ENCODE data around the gene SBNO2.

Gene SBNO2

GRCh38 chr19:1164684-1165531 is 9.2 kb downstream of the SBNO2 start:
- H3K4me3 ChIP-seq (ENCODE audit: low read depth, low read length), result no peak overlapping the region
- TF ChIP-seq, protein P1, sequence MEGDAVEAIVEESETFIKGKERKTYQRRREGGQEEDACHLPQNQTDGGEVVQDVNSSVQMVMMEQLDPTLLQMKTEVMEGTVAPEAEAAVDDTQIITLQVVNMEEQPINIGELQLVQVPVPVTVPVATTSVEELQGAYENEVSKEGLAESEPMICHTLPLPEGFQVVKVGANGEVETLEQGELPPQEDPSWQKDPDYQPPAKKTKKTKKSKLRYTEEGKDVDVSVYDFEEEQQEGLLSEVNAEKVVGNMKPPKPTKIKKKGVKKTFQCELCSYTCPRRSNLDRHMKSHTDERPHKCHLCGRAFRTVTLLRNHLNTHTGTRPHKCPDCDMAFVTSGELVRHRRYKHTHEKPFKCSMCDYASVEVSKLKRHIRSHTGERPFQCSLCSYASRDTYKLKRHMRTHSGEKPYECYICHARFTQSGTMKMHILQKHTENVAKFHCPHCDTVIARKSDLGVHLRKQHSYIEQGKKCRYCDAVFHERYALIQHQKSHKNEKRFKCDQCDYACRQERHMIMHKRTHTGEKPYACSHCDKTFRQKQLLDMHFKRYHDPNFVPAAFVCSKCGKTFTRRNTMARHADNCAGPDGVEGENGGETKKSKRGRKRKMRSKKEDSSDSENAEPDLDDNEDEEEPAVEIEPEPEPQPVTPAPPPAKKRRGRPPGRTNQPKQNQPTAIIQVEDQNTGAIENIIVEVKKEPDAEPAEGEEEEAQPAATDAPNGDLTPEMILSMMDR (IDR thresholded peaks at IDR 0.05; ENCODE audit: control insufficient read depth, extremely low read depth, insufficient read depth), result no peak
- DNase-seq (ENCODE audit: low read depth), result no peak

DNA sequence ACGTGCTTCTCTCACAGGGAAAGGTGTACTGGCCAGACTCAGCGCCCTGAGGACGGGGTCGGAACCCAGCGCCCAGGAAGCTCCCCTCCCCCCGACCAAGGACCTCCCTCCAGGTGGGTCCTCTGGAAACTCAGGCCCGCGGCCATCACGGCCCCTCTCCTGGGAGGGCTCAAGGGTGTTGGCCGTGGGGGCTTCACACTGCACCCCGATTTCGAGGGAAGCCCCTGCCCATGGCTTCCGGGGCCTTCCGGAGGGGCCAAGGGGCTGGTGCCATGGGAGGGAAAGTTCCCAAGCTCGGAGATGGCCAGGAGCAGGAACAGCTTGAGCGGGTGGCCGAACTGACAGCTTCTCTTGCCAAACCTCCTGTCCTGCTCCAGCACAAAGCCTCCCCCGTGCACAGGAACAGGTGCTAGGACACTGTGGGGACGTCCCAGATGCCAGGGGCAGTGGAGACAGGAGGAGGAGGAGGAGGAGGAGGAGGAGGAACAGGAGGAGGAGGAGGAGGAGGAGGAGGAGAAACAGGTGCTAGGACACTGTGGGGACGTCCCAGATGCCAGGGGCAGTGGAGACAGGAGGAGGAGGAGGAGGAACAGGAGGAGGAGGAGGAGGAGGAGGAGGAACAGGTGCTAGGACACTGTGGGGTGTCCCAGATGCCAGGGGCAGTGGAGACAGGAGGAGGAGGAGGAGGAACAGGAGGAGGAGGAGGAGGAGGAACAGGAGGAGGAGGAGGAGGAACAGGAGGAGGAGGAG is 10.0 kb downstream of the SBNO2 start:
- peak; percentile 48 for DNase-seq (ENCODE audit: low read depth)
- no peak overlapping the region for H3K4me3 ChIP-seq (ENCODE audit: low read depth, low read length)
- TF ChIP-seq, protein P1 (IDR thresholded peaks at IDR 0.05; ENCODE audit: control insufficient read depth, extremely low read depth, insufficient read depth), result no peak

GRCh38 chr19:1163283-1163933 is 10.7 kb downstream of the SBNO2 start:
- TF ChIP-seq, protein P1 (IDR thresholded peaks at IDR 0.05; ENCODE audit: control insufficient read depth, extremely low read depth, insufficient read depth), result no peak
- DNase-seq (ENCODE audit: low read depth), result no peak
- H3K4me3 ChIP-seq (ENCODE audit: low read depth, low read length), result no peak overlapping the region

DNA sequence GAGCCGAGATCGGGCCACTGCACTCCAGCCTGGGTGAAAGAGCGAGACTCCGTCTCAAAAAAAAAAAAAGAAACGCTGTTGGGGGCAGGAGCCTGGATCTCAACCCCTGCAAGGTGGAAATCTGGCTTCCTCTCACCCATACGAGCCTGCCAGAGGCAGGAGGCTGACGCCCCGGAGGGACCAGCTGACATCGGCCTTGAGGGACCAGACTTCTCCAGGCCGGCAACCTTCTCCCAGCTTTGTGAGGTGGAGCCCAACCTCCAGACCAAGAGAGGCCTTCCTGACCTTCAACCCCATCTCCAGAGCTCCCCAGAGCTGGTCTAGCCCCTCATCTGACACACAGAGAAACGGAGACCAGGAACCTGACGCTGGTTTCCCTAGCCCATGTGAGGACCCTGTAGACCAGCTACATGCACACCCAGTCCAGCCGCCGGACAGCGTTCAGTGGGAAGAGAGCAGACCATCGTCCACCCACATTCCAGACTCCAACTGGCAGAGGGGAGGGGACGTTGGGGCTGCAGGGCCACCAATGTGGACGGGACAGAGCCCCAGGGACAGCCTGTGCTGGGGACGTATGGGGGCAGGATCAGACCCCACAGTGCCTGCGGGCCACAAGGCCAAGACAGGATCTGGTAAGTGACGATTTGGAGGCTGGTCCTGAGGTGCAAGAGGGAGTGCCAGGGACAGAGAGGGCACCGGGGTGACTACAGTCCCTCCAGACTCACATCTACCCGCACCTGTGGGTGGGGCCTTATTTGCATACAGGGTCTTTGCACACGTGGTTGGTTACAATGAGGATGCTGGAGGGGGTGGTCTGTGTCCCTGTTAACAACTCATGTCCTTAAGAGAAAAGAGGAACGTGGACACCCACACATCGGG is 11.4 kb downstream of the SBNO2 start:
- TF ChIP-seq, protein P1 (IDR thresholded peaks at IDR 0.05; ENCODE audit: control insufficient read depth, extremely low read depth, insufficient read depth), result no peak
- no peak overlapping the region for H3K4me3 ChIP-seq (ENCODE audit: low read depth, low read length)
- DNase-seq (ENCODE audit: low read depth), result no peak

GRCh38 chr19:1161716-1162115 is 12.4 kb downstream of the SBNO2 start:
- no peak overlapping the region for H3K4me3 ChIP-seq (ENCODE audit: low read depth, low read length)
- DNase-seq (ENCODE audit: low read depth), result no peak
- TF ChIP-seq, protein P1 (IDR thresholded peaks at IDR 0.05; ENCODE audit: control insufficient read depth, extremely low read depth, insufficient read depth), result no peak

All from LNCaP clone FGC (cell line).